Neural cell (in vitro differentiated cells): ENCODE results near the gene INPP5A.

Experiments used
- EP300 ChIP-seq: fragments of 450-650 bp; conservative IDR thresholded peaks from 2 replicates; pipeline ENCODE4 v1.6.1; 2014; ENCODE audit warnings: antibody characterized with exemption, mild to moderate bottlenecking, moderate library complexity; ENCODE audit not compliant: poor library complexity, severe bottlenecking
- EZH2 ChIP-seq: fragments of 200-600, 300-800 bp; shearing (Covaris generic), sonication (generic); IDR thresholded peaks from 2 replicates; pipeline ENCODE4 v1.6.1; 2014; ENCODE audit warnings: antibody characterized with exemption, low read length, borderline replicate concordance, mild to moderate bottlenecking; ENCODE audit not compliant: insufficient read depth, poor library complexity, severe bottlenecking
- MXI1 ChIP-seq: fragments of 450-650 bp; conservative IDR thresholded peaks from 2 replicates; pipeline ENCODE4 v1.6.1; 2014; ENCODE audit warnings: antibody characterized with exemption, mild to moderate bottlenecking; ENCODE audit not compliant: poor library complexity, severe bottlenecking
- POLR2AphosphoS5 ChIP-seq: IDR thresholded peaks from 2 replicates; pipeline ENCODE4 v1.6.1; 2012
- RAD21 ChIP-seq: fragments of 450-650 bp; conservative IDR thresholded peaks from 2 replicates; pipeline ENCODE4 v1.6.1; 2014; ENCODE audit warnings: antibody characterized with exemption, mild to moderate bottlenecking, moderate library complexity
- SMC3 ChIP-seq: fragments of 450-650 bp; conservative IDR thresholded peaks from 2 replicates; pipeline ENCODE4 v1.6.1; 2014; ENCODE audit warnings: antibody characterized with exemption, mild to moderate bottlenecking, moderate library complexity; ENCODE audit not compliant: poor library complexity
- TAF1 ChIP-seq: IDR thresholded peaks from 2 replicates; pipeline ENCODE4 v1.6.1; 2012; ENCODE audit warnings: low read depth
- TF ChIP-seq, protein P1 (sequence below): fragments of 450-650 bp; IDR thresholded peaks from 2 replicates; pipeline ENCODE4 v1.5.1; 2014; ENCODE audit warnings: antibody characterized with exemption, mild to moderate bottlenecking, moderate library complexity; ENCODE audit not compliant: poor library complexity, severe bottlenecking
- TF ChIP-seq, protein P2 (sequence below): IDR thresholded peaks from 2 replicates; pipeline ENCODE4 v1.6.1; 2012; ENCODE audit warnings: borderline replicate concordance

DNA sequence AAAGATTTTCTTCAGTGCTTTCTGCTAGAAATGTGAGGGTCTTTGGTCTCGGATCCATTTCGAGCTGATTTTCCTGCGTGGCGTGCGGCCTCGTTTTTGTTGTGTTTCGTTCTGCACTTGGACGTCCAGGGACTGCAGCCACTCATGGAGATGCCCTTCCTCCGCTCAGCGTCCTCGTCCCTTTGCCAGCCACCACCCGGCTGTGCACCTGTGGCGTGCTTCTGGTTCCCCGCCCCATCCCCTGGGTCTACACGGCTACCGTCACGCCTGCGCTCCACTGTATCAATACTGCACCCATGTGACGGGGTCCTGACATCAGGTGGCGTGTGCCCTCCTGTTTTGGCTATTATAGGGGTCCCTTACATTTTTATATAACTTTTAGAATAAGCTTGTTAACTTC is 291.1 kb downstream of the INPP5A start:
- TF ChIP-seq POLR2AphosphoS5 = no peak
- TF ChIP-seq, protein P1, sequence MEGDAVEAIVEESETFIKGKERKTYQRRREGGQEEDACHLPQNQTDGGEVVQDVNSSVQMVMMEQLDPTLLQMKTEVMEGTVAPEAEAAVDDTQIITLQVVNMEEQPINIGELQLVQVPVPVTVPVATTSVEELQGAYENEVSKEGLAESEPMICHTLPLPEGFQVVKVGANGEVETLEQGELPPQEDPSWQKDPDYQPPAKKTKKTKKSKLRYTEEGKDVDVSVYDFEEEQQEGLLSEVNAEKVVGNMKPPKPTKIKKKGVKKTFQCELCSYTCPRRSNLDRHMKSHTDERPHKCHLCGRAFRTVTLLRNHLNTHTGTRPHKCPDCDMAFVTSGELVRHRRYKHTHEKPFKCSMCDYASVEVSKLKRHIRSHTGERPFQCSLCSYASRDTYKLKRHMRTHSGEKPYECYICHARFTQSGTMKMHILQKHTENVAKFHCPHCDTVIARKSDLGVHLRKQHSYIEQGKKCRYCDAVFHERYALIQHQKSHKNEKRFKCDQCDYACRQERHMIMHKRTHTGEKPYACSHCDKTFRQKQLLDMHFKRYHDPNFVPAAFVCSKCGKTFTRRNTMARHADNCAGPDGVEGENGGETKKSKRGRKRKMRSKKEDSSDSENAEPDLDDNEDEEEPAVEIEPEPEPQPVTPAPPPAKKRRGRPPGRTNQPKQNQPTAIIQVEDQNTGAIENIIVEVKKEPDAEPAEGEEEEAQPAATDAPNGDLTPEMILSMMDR = no peak
- TF ChIP-seq TAF1 = no peak
- TF ChIP-seq, protein P2, sequence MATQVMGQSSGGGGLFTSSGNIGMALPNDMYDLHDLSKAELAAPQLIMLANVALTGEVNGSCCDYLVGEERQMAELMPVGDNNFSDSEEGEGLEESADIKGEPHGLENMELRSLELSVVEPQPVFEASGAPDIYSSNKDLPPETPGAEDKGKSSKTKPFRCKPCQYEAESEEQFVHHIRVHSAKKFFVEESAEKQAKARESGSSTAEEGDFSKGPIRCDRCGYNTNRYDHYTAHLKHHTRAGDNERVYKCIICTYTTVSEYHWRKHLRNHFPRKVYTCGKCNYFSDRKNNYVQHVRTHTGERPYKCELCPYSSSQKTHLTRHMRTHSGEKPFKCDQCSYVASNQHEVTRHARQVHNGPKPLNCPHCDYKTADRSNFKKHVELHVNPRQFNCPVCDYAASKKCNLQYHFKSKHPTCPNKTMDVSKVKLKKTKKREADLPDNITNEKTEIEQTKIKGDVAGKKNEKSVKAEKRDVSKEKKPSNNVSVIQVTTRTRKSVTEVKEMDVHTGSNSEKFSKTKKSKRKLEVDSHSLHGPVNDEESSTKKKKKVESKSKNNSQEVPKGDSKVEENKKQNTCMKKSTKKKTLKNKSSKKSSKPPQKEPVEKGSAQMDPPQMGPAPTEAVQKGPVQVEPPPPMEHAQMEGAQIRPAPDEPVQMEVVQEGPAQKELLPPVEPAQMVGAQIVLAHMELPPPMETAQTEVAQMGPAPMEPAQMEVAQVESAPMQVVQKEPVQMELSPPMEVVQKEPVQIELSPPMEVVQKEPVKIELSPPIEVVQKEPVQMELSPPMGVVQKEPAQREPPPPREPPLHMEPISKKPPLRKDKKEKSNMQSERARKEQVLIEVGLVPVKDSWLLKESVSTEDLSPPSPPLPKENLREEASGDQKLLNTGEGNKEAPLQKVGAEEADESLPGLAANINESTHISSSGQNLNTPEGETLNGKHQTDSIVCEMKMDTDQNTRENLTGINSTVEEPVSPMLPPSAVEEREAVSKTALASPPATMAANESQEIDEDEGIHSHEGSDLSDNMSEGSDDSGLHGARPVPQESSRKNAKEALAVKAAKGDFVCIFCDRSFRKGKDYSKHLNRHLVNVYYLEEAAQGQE = no peak
- TF ChIP-seq EP300 = no peak
- no peak for TF ChIP-seq MXI1
- TF ChIP-seq EZH2 = no peak
- TF ChIP-seq RAD21 = no peak
- TF ChIP-seq SMC3 = no peak
